HepG2 (cell line): ENCODE data around the gene RASD1. TPM values are rescaled to one million over a fixed set of nuclear protein-coding genes. Genes with fewer than 3 reads are reported as not detected.

ENCODE experiments used
- ATAD3A ChIP-seq: sonication (generic); formaldehyde crosslinking; IDR thresholded peaks from 2 replicates; pipeline ENCODE4 v1.4.0; 2020; ENCODE audit warnings: missing genetic modification reagents
- ATF6 ChIP-seq: sonication (generic); formaldehyde crosslinking; conservative IDR thresholded peaks from 2 replicates; pipeline ENCODE4 v1.4.0; 2020; ENCODE audit warnings: missing genetic modification reagents
- EP300 ChIP-seq, 3 experiments: sonication (generic) in 1 of 3; formaldehyde crosslinking in 1 of 3; IDR thresholded peaks; 2 replicates each; pipeline versions ENCODE4 v1.5.1 to v1.6.1; 2011 to 2020; ENCODE audit warnings: low read depth in 2 of 3, low read length in 2 of 3, borderline replicate concordance in 1 of 3, improper control_type of control experiment in 1 of 3, mild to moderate bottlenecking in 1 of 3, missing genetic modification reagents in 1 of 3, moderate library complexity in 1 of 3
- ERF ChIP-seq: IDR thresholded peaks from 2 replicates; pipeline ENCODE4 v1.6.1; 2018; ENCODE audit warnings: missing biosample characterization, missing genetic modification reagents
- FIP1L1 ChIP-seq: fragments of 200-400 bp; formaldehyde crosslinking; IDR thresholded peaks from 2 replicates; pipeline ENCODE4 v1.6.1; 2018; ENCODE audit warnings: low read depth, mild to moderate bottlenecking, low read length, moderate library complexity, borderline replicate concordance; ENCODE audit not compliant: insufficient read depth
- FUBP1 ChIP-seq: sonication (generic); formaldehyde crosslinking; IDR thresholded peaks from 2 replicates; pipeline ENCODE4 v1.5.1; 2020; ENCODE audit warnings: missing genetic modification reagents, mild to moderate bottlenecking, borderline replicate concordance
- GATAD2A ChIP-seq: IDR thresholded peaks from 2 replicates; pipeline ENCODE4 v1.6.1; 2016
- HDAC1 ChIP-seq: sonication (generic); formaldehyde crosslinking; IDR thresholded peaks from 2 replicates; pipeline ENCODE4 v1.5.1; 2020; ENCODE audit warnings: mild to moderate bottlenecking, missing genetic modification reagents
- HNRNPUL1 ChIP-seq: fragments of 200-400 bp; formaldehyde crosslinking; IDR thresholded peaks from 2 replicates; pipeline ENCODE4 v1.6.1; 2017; ENCODE audit warnings: low read depth, mild to moderate bottlenecking, low read length, moderate library complexity
- NFKBIZ ChIP-seq: IDR thresholded peaks from 2 replicates; pipeline ENCODE4 v1.6.1; 2018; ENCODE audit warnings: missing genetic modification reagents, missing compliant biosample characterization
- PHB2 ChIP-seq: fragments of 450-650 bp; IDR thresholded peaks from 2 replicates; pipeline ENCODE4 v1.6.1; 2018; ENCODE audit not compliant: partially characterized antibody
- PHF21A ChIP-seq: sonication (generic); formaldehyde crosslinking; IDR thresholded peaks from 2 replicates; pipeline ENCODE4 v1.5.0; 2020; ENCODE audit warnings: mild to moderate bottlenecking, missing genetic modification reagents
- RFX1 ChIP-seq: fragments of 450-650 bp; IDR thresholded peaks from 2 replicates; pipeline ENCODE4 v1.6.1; 2017
- RFXANK ChIP-seq: IDR thresholded peaks from 2 replicates; pipeline ENCODE4 v1.6.1; 2016
- SMARCC2 ChIP-seq: fragments of 450-650 bp; IDR thresholded peaks from 2 replicates; pipeline ENCODE4 v1.6.1; 2017; ENCODE audit warnings: antibody characterized with exemption, mild to moderate bottlenecking
- SNAPC2 ChIP-seq: sonication (generic); formaldehyde crosslinking; IDR thresholded peaks from 2 replicates; pipeline ENCODE4 v1.8.1; 2022; ENCODE audit warnings: mild to moderate bottlenecking, missing genetic modification reagents
- ZMYM4 ChIP-seq: sonication (generic); formaldehyde crosslinking; IDR thresholded peaks from 2 replicates; pipeline ENCODE4 v1.8.1; 2023; ENCODE audit warnings: mild to moderate bottlenecking, missing genetic modification reagents
- ZNF263 ChIP-seq: sonication (generic); formaldehyde crosslinking; IDR thresholded peaks from 2 replicates; pipeline ENCODE4 v1.4.0; 2020; ENCODE audit warnings: missing genetic modification reagents
- ZNF558 ChIP-seq: sonication (generic); formaldehyde crosslinking; IDR thresholded peaks from 2 replicates; pipeline ENCODE4 v1.9.0; 2022; ENCODE audit warnings: mild to moderate bottlenecking, missing genetic modification reagents, borderline replicate concordance
- ZNF562 ChIP-seq: sonication (generic); formaldehyde crosslinking; IDR thresholded peaks from 2 replicates; pipeline ENCODE4 v1.8.0; 2022; ENCODE audit warnings: missing genetic modification reagents, borderline replicate concordance
- ZNF563 ChIP-seq: sonication (generic); formaldehyde crosslinking; IDR thresholded peaks from 2 replicates; pipeline ENCODE4 v1.8.0; 2022; ENCODE audit warnings: mild to moderate bottlenecking, moderate library complexity, missing genetic modification reagents
- ZNF605 ChIP-seq: sonication (generic); formaldehyde crosslinking; IDR thresholded peaks from 2 replicates; pipeline ENCODE4 v1.8.0; 2022; ENCODE audit warnings: mild to moderate bottlenecking, missing genetic modification reagents
- ZNF75D ChIP-seq: sonication (generic); formaldehyde crosslinking; IDR thresholded peaks from 2 replicates; pipeline ENCODE4 v1.8.1; 2023; ENCODE audit warnings: missing genetic modification reagents, mild to moderate bottlenecking, borderline replicate concordance
- ZNF788 ChIP-seq: sonication (generic); formaldehyde crosslinking; IDR thresholded peaks from 2 replicates; pipeline ENCODE4 v1.5.0; 2020; ENCODE audit warnings: mild to moderate bottlenecking, missing genetic modification reagents, borderline replicate concordance
- polyA plus RNA-seq, 8 experiments: library from polyadenylated mRNA; depleted of rRNA in 3 of 8; stranded (reverse) in 7 of 8; unstranded in 1 of 8; fragments of >200 nt; fragmentation: Illumina TruSeq in 4 of 8; extraction: Trizol in 4 of 8; gene quantifications; 2 replicates each; pipeline versions ENCODE4 v1.2.1 to v1.2.3, GENCODE V29; 2011 to 2016; ENCODE audit warnings: low read depth in 4 of 8, missing spikeins in 1 of 8, mixed read lengths in 1 of 8; ENCODE audit not compliant: insufficient read depth in 1 of 8
- total RNA-seq, 5 experiments: library from RNA; depleted of rRNA; stranded (reverse); fragments of >200 nt; fragmentation: Illumina TruSeq; extraction: Trizol; gene quantifications; 2 replicates each; pipeline ENCODE4 v1.2.3, GENCODE V29; 2016; ENCODE audit warnings: low read depth in 1 of 5
- TF ChIP-seq, protein P1 (sequence below): sonication (generic); formaldehyde crosslinking; IDR thresholded peaks from 2 replicates; pipeline ENCODE4 v1.5.1; 2020; ENCODE audit warnings: missing genetic modification reagents, mild to moderate bottlenecking, borderline replicate concordance

RASD1 gene
- total and polyA plus RNA-seq, 2 of the 13 experiments (the other 11 are each of a cell fraction or from before 2014, with no cell fraction given): 1.6 to 4.2 TPM

GRCh38 chr17:17462048-17462824 lies 34.0 kb downstream of the RASD1 start (continued):
- TF ChIP-seq ATF6 (CRISPR knock-in tag) (no peak), SMARCC2 (no peak), ZNF263 (no peak), HDAC1 (CRISPR knock-in tag) (peak; percentile 74), ZNF75D (CRISPR knock-in tag) (no peak), NFKBIZ (CRISPR knock-in tag) (no peak), ZNF605 (CRISPR knock-in tag) (no peak; the same call in 1 of the 2 replicates), ERF (CRISPR knock-in tag) (peak; percentile 41; the same call in 1 of the 2 replicates), ZMYM4 (CRISPR knock-in tag) (no peak), ZNF563 (peak; percentile 72; the same call in 1 of the 2 replicates), PHF21A (CRISPR knock-in tag) (peak; percentile 93), FUBP1 (CRISPR knock-in tag) (no peak), ZNF788 (CRISPR knock-in tag) (peak; percentile 41; the same call in 1 of the 2 replicates), HNRNPUL1 (no peak), ATAD3A (CRISPR knock-in tag) (no peak), ZNF562 (CRISPR knock-in tag) (no peak), EP300 (IDR thresholded peaks at IDR 0.05; ENCODE audit: low read depth in 2 of 2, low read length in 2 of 2) (peak in 1 of 2 experiments; percentile 76; a peak in 2 of 4 replicates), EP300 (CRISPR knock-in tag; IDR thresholded peaks at IDR 0.05; ENCODE audit: borderline replicate concordance) (peak; percentile 46), GATAD2A (CRISPR knock-in tag) (peak; percentile 66), RFXANK (CRISPR knock-in tag) (no peak), PHB2 (no peak), FIP1L1 (no peak), ZNF558 (CRISPR knock-in tag) (no peak), RFX1 (no peak), SNAPC2 (CRISPR knock-in tag) (no peak)
- TF ChIP-seq, protein P1, sequence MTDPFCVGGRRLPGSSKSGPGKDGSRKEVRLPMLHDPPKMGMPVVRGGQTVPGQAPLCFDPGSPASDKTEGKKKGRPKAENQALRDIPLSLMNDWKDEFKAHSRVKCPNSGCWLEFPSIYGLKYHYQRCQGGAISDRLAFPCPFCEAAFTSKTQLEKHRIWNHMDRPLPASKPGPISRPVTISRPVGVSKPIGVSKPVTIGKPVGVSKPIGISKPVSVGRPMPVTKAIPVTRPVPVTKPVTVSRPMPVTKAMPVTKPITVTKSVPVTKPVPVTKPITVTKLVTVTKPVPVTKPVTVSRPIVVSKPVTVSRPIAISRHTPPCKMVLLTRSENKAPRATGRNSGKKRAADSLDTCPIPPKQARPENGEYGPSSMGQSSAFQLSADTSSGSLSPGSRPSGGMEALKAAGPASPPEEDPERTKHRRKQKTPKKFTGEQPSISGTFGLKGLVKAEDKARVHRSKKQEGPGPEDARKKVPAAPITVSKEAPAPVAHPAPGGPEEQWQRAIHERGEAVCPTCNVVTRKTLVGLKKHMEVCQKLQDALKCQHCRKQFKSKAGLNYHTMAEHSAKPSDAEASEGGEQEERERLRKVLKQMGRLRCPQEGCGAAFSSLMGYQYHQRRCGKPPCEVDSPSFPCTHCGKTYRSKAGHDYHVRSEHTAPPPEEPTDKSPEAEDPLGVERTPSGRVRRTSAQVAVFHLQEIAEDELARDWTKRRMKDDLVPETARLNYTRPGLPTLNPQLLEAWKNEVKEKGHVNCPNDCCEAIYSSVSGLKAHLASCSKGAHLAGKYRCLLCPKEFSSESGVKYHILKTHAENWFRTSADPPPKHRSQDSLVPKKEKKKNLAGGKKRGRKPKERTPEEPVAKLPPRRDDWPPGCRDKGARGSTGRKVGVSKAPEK (CRISPR knock-in tag): no peak; the same call in 1 of the 2 replicates
